ENCODE data around the gene XPNPEP3.

The XPNPEP3 gene

DNA sequence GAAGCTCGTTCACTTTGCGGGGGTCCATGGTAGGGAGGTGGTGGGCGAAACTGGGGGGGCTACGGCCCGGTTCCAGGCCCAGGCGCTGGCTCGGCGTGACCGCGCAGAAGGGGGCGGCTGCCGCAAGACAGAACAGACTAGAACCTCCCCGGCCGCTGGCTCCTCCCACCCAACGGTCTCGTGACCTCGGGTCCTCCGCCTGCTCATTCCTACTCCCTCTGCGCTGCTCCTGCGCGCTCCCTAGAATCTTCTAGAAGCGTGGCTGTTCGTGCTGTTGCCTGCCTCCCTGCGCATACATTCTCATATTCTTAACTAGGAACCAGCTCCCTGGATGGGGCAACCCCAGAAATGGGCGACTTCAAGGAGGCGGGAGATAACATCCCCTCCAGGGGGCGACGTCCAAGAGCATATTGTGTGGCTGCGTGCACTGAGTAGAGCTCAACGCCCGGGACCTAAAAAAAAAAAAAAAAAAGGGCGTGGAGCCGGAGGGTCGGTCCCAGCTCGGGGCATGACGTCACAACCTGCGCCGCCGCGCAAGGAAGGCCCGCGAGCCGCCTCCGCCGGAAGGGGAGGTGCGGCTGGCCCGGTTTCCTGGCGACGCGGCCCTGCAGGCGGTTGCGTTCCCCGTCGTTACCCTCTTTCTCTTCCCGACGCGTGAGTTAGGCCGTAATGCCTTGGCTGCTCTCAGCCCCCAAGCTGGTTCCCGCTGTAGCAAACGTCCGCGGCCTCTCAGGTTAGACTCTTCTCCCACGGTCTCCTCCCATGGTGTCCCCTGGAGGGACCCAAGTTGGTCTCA lies at the start of gene XPNPEP3, which contains the start of gene ST13:
Gene XPNPEP3 (plus strand): TSS at position 636 of the 796 bp plus-strand sequence. CDS start 34 bp downstream, at position 670.
Gene ST13 (minus strand): TSS at position 127 of the 796 bp plus-strand sequence. CDS start 99 bp downstream, at position 28.
- TF ChIP-seq POLR2A (IDR thresholded peaks at IDR 0.05; ENCODE audit: extremely low read depth, insufficient read length) (peak; percentile 55), MYC (IDR thresholded peaks at IDR 0.05; ENCODE audit: low read depth, low read length) (peak; percentile 76), MAX (IDR thresholded peaks at IDR 0.05; ENCODE audit: low read depth, low read length) (peak; percentile 67), CTCF (IDR thresholded peaks at IDR 0.05; ENCODE audit: low read depth, low read length) (no peak)
- peak within 1 kb of the TSS; percentile 97 for H3K4me3 ChIP-seq (ENCODE audit: low read depth, low read length)
- DNase-seq (ENCODE audit: low read depth): peak; percentile 96

DNA sequence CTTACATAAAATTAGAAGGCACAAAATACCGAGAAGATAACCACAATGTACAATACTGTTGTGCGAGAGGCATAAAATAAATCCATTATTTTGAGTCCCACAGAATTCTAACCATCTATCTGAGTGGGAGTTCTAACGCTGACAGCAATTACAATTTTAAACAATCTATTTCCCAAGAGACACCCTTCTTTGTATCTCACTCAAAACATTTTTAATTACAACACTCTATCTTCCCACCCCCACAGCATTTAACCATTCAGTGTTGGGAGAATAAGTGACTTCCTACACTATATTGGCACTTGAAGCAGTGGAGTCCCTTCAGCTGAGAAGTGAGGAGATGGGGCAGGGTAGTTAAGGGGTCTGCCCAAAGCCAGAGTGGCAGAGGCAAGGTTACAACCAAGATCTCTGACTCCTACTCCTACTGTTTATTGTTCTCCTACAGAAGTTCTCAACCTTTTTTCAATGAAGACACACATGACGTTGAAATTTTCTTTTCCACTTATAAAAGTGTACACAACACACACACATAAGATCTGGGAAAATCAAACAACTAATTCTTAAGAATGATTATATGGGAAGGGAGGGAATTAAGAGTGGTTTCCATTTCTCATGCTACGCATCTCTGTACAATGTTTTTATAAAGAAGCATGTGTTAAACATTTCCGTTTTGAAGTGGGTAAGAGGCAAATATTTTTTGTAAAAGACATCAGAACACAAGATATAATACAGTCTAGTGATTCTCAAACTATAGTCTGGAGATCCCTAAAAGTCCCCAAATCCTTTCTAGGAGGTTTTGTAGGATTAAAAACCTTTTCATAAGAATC lies 48.7 kb upstream of the XPNPEP3 start:
- no peak for DNase-seq (ENCODE audit: low read depth)
- no peak overlapping the region for H3K4me3 ChIP-seq (ENCODE audit: low read depth, low read length)
- TF ChIP-seq POLR2A (IDR thresholded peaks at IDR 0.05; ENCODE audit: extremely low read depth, insufficient read length): no peak
- no peak for TF ChIP-seq MAX (IDR thresholded peaks at IDR 0.05; ENCODE audit: low read depth, low read length)
- TF ChIP-seq MYC (IDR thresholded peaks at IDR 0.05; ENCODE audit: low read depth, low read length): no peak
- no peak for TF ChIP-seq CTCF (IDR thresholded peaks at IDR 0.05; ENCODE audit: low read depth, low read length)

DNA sequence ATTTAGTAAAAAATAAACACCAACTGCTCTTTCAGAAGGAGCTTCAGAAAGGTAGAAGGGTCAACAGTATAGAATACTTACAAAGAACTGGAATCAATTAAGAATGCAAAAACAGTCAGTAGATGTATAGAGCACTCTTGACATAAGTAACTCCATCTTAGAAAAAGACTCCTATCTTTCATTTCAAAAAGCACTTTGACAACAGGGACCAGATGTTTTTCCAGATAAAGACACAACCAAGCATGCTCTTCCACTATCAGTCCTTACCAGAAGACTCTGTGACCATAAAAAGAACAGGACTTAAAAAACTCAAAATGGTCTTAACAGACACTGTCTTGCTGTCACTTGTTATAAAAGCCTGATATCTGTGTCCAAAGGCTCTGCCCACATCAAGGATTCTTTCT lies 43.0 kb upstream of the XPNPEP3 start:
- H3K4me3 ChIP-seq (ENCODE audit: low read depth, low read length): no peak overlapping the region
- TF ChIP-seq MAX (IDR thresholded peaks at IDR 0.05; ENCODE audit: low read depth, low read length) (no peak), MYC (IDR thresholded peaks at IDR 0.05; ENCODE audit: low read depth, low read length) (no peak), CTCF (IDR thresholded peaks at IDR 0.05; ENCODE audit: low read depth, low read length) (no peak), POLR2A (IDR thresholded peaks at IDR 0.05; ENCODE audit: extremely low read depth, insufficient read length) (no peak)
- no peak for DNase-seq (ENCODE audit: low read depth)

DNA sequence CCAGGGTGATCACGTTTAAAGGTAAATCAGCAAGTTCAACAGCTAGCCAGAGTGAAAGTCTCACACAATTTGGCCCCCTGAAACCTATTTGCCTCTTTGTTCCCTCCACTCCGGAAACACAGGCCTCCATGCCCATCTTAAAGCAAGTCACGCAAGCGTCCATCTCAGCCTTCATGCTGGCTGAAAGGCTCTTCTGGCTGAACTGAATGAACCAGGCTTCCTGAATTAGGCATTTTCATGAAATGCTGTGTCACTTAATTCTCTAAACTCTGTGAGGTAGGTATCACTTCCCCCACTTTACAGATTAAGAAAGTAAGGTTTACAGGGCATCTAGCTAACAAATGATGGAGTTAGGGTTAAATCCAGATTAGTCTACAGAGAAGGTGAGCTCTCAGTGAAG lies 39.2 kb upstream of the XPNPEP3 start:
- no peak for DNase-seq (ENCODE audit: low read depth)
- TF ChIP-seq CTCF (IDR thresholded peaks at IDR 0.05; ENCODE audit: low read depth, low read length): no peak
- TF ChIP-seq MYC (IDR thresholded peaks at IDR 0.05; ENCODE audit: low read depth, low read length): no peak
- no peak for TF ChIP-seq POLR2A (IDR thresholded peaks at IDR 0.05; ENCODE audit: extremely low read depth, insufficient read length)
- TF ChIP-seq MAX (IDR thresholded peaks at IDR 0.05; ENCODE audit: low read depth, low read length): no peak

DNA sequence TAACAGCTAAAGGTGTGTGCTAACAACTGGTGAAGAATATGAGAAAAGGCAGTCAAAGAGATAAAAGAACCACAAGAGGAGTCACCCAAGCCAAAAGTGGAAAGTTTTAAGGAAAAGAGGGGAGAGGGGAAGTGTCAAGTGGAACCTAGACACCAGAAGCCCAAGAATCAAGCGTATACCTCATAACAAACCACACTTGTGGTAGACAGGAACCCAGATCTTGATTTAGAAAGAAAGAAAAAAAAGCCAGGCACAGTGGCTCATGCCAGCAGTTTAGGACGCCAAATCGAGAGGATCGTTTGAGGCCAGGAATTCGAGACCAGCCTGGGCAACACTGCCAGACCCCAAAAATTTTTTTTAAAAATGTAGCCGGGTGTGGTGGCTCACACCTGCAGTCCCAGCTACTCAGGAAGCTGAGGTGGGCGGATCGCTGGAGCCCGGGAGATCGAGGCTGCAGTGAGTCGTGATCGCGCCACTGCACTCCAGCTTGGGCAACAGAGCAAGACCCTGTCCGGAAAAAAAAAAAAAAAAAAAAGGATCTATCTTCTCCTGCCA lies 38.7 kb upstream of the XPNPEP3 start:
- TF ChIP-seq CTCF (IDR thresholded peaks at IDR 0.05; ENCODE audit: low read depth, low read length): no peak
- no peak for TF ChIP-seq MAX (IDR thresholded peaks at IDR 0.05; ENCODE audit: low read depth, low read length)
- TF ChIP-seq POLR2A (IDR thresholded peaks at IDR 0.05; ENCODE audit: extremely low read depth, insufficient read length): no peak
- no peak for TF ChIP-seq MYC (IDR thresholded peaks at IDR 0.05; ENCODE audit: low read depth, low read length)
- H3K4me3 ChIP-seq (ENCODE audit: low read depth, low read length): peak overlapping the region; percentile 94
- peak; percentile 17 for DNase-seq (ENCODE audit: low read depth)

More for the DNA sequence above, 39.2 kb upstream of the XPNPEP3 start:
- peak overlapping the region; percentile 94 for H3K4me3 ChIP-seq (ENCODE audit: low read depth, low read length)

Measured in NB4 (cell line).